ENCODE measurements around the gene TMEM187.

DNA sequence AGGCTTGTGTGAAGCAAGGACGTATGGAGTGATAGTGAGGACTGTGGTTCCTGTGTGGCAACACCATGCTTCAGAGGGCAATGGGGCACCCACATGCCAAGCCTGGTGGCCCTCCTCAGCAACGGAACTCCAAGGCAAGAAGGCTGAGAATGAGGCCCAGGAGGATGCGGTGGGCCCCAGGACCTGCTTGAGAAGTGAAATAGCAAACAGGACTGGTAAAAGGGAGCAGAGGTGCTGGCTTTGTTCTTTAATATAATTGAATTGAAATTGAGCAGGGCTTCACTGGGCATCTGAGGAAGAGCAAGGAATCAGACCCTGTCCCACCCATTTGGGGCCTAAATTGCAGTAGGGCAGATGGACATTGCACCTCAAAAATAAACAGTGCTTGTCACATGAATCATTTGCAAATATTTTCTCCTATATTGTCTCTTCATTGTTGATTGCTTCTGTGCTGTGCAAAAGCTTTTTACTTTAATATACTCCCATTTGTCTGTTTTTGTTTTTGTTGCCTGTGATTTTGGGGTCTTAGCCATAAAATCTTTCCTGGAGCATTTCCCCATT is 2.3 kb downstream of the TMEM187 start:
- TF ChIP-seq, protein P1, sequence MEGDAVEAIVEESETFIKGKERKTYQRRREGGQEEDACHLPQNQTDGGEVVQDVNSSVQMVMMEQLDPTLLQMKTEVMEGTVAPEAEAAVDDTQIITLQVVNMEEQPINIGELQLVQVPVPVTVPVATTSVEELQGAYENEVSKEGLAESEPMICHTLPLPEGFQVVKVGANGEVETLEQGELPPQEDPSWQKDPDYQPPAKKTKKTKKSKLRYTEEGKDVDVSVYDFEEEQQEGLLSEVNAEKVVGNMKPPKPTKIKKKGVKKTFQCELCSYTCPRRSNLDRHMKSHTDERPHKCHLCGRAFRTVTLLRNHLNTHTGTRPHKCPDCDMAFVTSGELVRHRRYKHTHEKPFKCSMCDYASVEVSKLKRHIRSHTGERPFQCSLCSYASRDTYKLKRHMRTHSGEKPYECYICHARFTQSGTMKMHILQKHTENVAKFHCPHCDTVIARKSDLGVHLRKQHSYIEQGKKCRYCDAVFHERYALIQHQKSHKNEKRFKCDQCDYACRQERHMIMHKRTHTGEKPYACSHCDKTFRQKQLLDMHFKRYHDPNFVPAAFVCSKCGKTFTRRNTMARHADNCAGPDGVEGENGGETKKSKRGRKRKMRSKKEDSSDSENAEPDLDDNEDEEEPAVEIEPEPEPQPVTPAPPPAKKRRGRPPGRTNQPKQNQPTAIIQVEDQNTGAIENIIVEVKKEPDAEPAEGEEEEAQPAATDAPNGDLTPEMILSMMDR (IDR thresholded peaks at IDR 0.05), result no peak
- no peak for TF ChIP-seq EZH2 (IDR thresholded peaks at IDR 0.05; ENCODE audit: borderline replicate concordance, insufficient read depth, low read depth, low read length, poor library complexity, severe bottlenecking)
